GM19035 (cell line): Measurements from ENCODE around the gene KRTAP9-4.
"Not testable (repeated sequence)": the region's sequence is repeated elsewhere in the genome, so short reads cannot be mapped to it uniquely, and the experiment has no call there.

Experiments used
- ATAC-seq: cut with Tn5 transposase; IDR thresholded peaks from one replicate; pipeline ENCODE4 v1.9.1; 2021; ENCODE audit not compliant: unreplicated experiment

KRTAP9-4 gene

GRCh38 chr17:41264599-41264998, 15.1 kb downstream of the KRTAP9-4 start:
- ATAC-seq = no peak

GRCh38 chr17:41265078-41265477, 15.6 kb downstream of the KRTAP9-4 start, which contains the start of gene KRTAP9-6:
Gene KRTAP9-6 (plus strand): TSS chr17:41265378. CDS start chr17:41265378, 0 bp downstream.
- no peak for ATAC-seq

- no peak for ATAC-seq
Observed at GRCh38 chr17:41267711-41268110, 18.2 kb downstream of the KRTAP9-4 start.

- not testable (repeated sequence) for ATAC-seq
Observed at GRCh38 chr17:41271323-41271722, 21.8 kb downstream of the KRTAP9-4 start.

GRCh38 chr17:41271858-41272257, 22.4 kb downstream of the KRTAP9-4 start:
- no peak for ATAC-seq

GRCh38 chr17:41275648-41276190, 26.2 kb downstream of the KRTAP9-4 start, which contains the start of gene KRTAP9-7:
Gene KRTAP9-7 (plus strand): TSS chr17:41275698. CDS start chr17:41275698, 0 bp downstream.
- not testable (repeated sequence) for ATAC-seq

GRCh38 chr17:41278176-41278955, 28.9 kb downstream of the KRTAP9-4 start:
- ATAC-seq = no peak

GRCh38 chr17:41284043-41284442, 34.6 kb downstream of the KRTAP9-4 start:
- no peak for ATAC-seq

- no peak for ATAC-seq
Observed at GRCh38 chr17:41284546-41284945, 35.1 kb downstream of the KRTAP9-4 start.

- ATAC-seq = no peak
Observed at GRCh38 chr17:41287050-41287449, 37.6 kb downstream of the KRTAP9-4 start.

- no peak for ATAC-seq
Observed at GRCh38 chr17:41294016-41294415, 44.5 kb downstream of the KRTAP9-4 start.

- no peak for ATAC-seq
Observed at GRCh38 chr17:41296846-41297245, 47.4 kb downstream of the KRTAP9-4 start.

GRCh38 chr17:41298458-41299135, 49.1 kb downstream of the KRTAP9-4 start:
- ATAC-seq = no peak
